ENCODE data around the gene TNFSF8.

The TNFSF8 gene

DNA sequence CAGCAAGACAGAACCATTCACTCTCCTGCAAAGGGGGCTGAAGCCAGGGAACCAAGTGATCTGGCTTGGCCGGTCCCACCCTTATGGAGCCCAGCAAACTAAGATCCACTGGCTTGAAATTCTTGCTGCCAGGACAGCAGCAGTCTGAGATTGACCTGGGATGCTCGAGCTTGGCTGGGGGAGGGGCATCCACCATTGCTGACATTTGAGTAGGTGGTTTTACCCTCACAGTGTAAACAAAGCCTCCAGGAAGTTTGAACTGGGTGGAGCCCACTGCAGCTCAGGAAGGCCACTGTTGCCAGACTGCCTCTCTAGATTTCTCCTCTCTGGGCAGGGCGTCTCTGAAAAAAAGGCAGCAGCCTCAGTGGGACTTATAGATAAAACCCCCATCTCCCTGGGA lies 60.5 kb downstream of the TNFSF8 start:
- TF ChIP-seq SUZ12 (IDR thresholded peaks at IDR 0.05; ENCODE audit: extremely low read depth, insufficient read depth, insufficient read length) (no peak), ZNF274 (IDR thresholded peaks at IDR 0.05; ENCODE audit: low read depth, low read length) (no peak), YY1 (IDR thresholded peaks at IDR 0.05; ENCODE audit: insufficient read depth, insufficient read length) (no peak)
- peaks cover 11% of the 10 kb centered on the region; the same call in 1 of the 2 replicates for H3K9me3 ChIP-seq (ENCODE audit: insufficient read depth, low read length)
- H3K9ac ChIP-seq (ENCODE audit: insufficient read length, low read depth) = no peak overlapping the region
- no peaks in the 10 kb centered on the region for H3K36me3 ChIP-seq (ENCODE audit: insufficient read depth, insufficient read length, low read length)
- H3K27me3 ChIP-seq (ENCODE audit: insufficient read depth, insufficient read length) = no peaks in the 10 kb centered on the region
- no peak overlapping the region for H3K4me3 ChIP-seq (ENCODE audit: insufficient read length, low read depth)
- H3K4me1 ChIP-seq (ENCODE audit: insufficient read depth, insufficient read length) = peaks cover 5% of the 10 kb centered on the region
- peak; percentile 77 for DNase-seq (ENCODE audit: low read depth, low spot score)

DNA sequence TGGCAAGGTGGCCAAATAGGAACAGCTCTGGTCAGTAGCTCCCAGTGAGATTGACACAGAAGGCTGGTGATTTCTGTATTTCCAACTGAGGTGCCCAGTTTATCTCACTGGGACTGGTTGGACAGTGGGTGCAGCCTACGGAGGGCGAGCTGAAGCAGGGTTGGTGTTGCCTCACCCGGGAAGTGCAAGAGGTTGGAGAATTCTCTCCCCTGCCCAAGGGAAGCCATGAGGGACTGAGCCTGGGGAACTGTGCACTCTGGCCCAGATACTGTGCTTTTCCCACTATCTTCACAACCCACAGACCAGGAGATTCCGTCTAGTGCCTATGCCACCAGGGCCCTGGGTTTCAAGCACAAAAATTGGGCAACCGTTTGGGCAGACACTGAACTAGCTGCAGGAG lies 61.0 kb downstream of the TNFSF8 start:
- peaks cover 5% of the 10 kb centered on the region for H3K4me1 ChIP-seq (ENCODE audit: insufficient read depth, insufficient read length)
- H3K36me3 ChIP-seq (ENCODE audit: insufficient read depth, insufficient read length, low read length) = no peaks in the 10 kb centered on the region
- H3K9ac ChIP-seq (ENCODE audit: insufficient read length, low read depth) = no peak overlapping the region
- TF ChIP-seq ZNF274 (IDR thresholded peaks at IDR 0.05; ENCODE audit: low read depth, low read length) = no peak
- no peak for TF ChIP-seq SUZ12 (IDR thresholded peaks at IDR 0.05; ENCODE audit: extremely low read depth, insufficient read depth, insufficient read length)
- TF ChIP-seq YY1 (IDR thresholded peaks at IDR 0.05; ENCODE audit: insufficient read depth, insufficient read length) = no peak
- peaks cover 9% of the 10 kb centered on the region; the same call in 1 of the 2 replicates for H3K9me3 ChIP-seq (ENCODE audit: insufficient read depth, low read length)
- DNase-seq (ENCODE audit: low read depth, low spot score) = no peak
- no peak overlapping the region for H3K4me3 ChIP-seq (ENCODE audit: insufficient read length, low read depth)
- H3K27me3 ChIP-seq (ENCODE audit: insufficient read depth, insufficient read length) = no peaks in the 10 kb centered on the region

DNA sequence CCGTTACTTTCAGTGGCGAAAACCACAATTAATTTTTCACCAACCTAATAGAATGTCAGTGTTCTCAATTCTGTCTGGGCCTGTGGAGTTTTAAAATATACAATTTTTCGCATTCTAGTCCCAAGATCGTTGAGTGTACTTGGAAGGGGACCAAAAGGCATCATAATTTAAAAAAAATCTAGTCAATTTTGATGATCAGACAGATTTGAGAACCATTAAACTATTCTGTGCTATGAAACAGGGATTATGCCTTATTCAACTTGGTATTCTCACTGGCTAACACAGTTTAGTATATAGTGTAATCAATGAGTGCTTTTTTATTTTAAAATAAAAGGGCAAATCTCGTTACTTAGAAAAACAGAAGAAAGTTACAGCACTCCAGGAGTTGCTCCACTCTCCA lies 63.1 kb downstream of the TNFSF8 start:
- Histone ChIP-seq H3K9ac (ENCODE audit: insufficient read length, low read depth) (no peak overlapping the region), H3K27me3 (ENCODE audit: insufficient read depth, insufficient read length) (no peaks in the 10 kb centered on the region), H3K36me3 (ENCODE audit: insufficient read depth, insufficient read length, low read length) (no peaks in the 10 kb centered on the region), H3K9me3 (ENCODE audit: insufficient read depth, low read length) (peaks cover 4% of the 10 kb centered on the region; the same call in 1 of the 2 replicates), H3K4me3 (ENCODE audit: insufficient read length, low read depth) (no peak overlapping the region), H3K4me1 (ENCODE audit: insufficient read depth, insufficient read length) (peaks cover 5% of the 10 kb centered on the region)
- DNase-seq (ENCODE audit: low read depth, low spot score) = no peak
- no peak for TF ChIP-seq SUZ12 (IDR thresholded peaks at IDR 0.05; ENCODE audit: extremely low read depth, insufficient read depth, insufficient read length)
- TF ChIP-seq YY1 (IDR thresholded peaks at IDR 0.05; ENCODE audit: insufficient read depth, insufficient read length) = no peak

DNA sequence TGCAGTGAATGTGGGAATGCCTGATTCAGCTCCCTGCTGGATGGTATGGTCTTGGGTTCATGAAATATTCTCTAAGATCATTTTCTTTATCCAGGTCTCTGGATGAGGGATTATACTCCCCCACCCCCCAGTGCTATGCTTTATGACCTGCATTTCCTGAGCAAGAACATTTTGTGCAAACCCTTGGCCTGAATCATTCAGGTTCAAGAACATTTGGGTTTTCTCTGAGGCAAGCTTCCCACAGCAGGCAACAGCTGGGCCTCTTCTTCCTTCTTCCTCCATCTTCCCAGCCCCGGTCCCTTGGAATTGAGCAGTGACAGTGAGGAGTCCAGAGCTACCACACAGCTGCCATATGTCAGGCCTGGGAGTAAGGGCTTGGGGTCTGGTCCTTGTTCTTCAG lies 65.9 kb downstream of the TNFSF8 start:
- no peak for TF ChIP-seq SUZ12 (IDR thresholded peaks at IDR 0.05; ENCODE audit: extremely low read depth, insufficient read depth, insufficient read length)
- TF ChIP-seq ZNF274 (IDR thresholded peaks at IDR 0.05; ENCODE audit: low read depth, low read length) = no peak
- no peak for TF ChIP-seq YY1 (IDR thresholded peaks at IDR 0.05; ENCODE audit: insufficient read depth, insufficient read length)
- H3K9ac ChIP-seq (ENCODE audit: insufficient read length, low read depth) = no peak overlapping the region
- H3K9me3 ChIP-seq (ENCODE audit: insufficient read depth, low read length) = 0 out of 2 replicates have a peak, but pooled peaks cover 4% of the 10 kb centered on the region
- no peak for DNase-seq (ENCODE audit: low read depth, low spot score)
- H3K36me3 ChIP-seq (ENCODE audit: insufficient read depth, insufficient read length, low read length) = no peaks in the 10 kb centered on the region
- peaks cover 5% of the 10 kb centered on the region for H3K4me1 ChIP-seq (ENCODE audit: insufficient read depth, insufficient read length)
- H3K4me3 ChIP-seq (ENCODE audit: insufficient read length, low read depth) = no peak overlapping the region
- H3K27me3 ChIP-seq (ENCODE audit: insufficient read depth, insufficient read length) = no peaks in the 10 kb centered on the region

DNA sequence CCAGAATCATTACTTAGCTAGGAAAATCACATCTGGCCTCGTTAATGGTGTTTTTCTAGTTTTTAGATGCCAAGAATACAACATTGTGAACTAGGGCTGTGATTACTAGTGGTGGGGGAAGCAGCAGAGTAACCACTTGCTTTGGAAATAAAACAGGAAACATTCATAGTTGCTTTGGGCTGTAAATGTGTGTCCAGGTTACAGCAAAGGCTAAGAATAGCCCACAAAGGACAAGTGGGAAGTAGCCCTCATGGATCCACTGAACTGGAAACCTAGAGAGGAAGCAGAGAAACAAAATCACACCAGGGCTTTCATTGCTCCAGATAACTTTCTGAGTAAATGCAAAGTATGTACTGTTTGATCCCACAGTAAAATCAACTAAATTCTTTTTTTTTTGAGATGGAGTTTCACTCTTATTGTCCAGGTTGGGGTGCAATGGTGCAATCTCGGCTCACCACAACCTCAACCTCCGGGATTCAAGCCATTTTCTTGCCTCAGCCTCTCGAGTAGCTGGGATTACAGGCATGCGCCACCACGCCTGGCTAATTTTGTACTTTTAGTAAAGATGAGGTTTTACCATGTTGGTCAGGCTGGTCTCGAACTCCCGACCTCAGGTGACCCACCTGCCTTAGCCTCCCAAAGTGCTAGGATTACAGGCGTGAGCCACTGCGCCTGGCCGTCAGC lies 68.3 kb downstream of the TNFSF8 start:
- Histone ChIP-seq H3K36me3 (ENCODE audit: insufficient read depth, insufficient read length, low read length) (no peaks in the 10 kb centered on the region), H3K4me3 (ENCODE audit: insufficient read length, low read depth) (no peak overlapping the region), H3K9ac (ENCODE audit: insufficient read length, low read depth) (no peak overlapping the region), H3K27me3 (ENCODE audit: insufficient read depth, insufficient read length) (no peaks in the 10 kb centered on the region), H3K4me1 (ENCODE audit: insufficient read depth, insufficient read length) (peaks cover 3% of the 10 kb centered on the region), H3K9me3 (ENCODE audit: insufficient read depth, low read length) (no peaks in the 10 kb centered on the region)
- DNase-seq (ENCODE audit: low read depth, low spot score) = no peak
- TF ChIP-seq YY1 (IDR thresholded peaks at IDR 0.05; ENCODE audit: insufficient read depth, insufficient read length) = no peak
- TF ChIP-seq ZNF274 (IDR thresholded peaks at IDR 0.05; ENCODE audit: low read depth, low read length) = no peak
- no peak for TF ChIP-seq SUZ12 (IDR thresholded peaks at IDR 0.05; ENCODE audit: extremely low read depth, insufficient read depth, insufficient read length)

DNA sequence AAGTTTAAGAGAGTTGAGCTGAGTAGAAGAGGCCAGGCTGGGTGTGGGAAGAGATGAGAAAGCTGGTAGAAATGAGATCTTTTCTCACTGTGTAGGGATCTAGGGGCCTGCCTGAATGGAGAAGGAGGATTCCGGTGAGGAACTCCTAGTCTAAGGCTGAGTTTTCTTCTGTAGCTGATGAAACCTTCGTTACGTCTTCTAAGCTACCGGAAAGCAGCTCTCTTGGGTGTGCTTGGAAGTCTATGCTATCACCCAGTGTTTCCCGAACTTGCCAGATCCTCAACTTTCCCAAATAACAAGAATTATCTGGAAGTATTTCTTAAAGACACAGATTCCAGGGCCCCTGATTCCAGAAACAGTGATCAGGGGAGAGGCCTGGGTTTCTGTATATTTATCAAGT lies 69.1 kb downstream of the TNFSF8 start:
- peaks cover 3% of the 10 kb centered on the region for H3K4me1 ChIP-seq (ENCODE audit: insufficient read depth, insufficient read length)
- no peak for DNase-seq (ENCODE audit: low read depth, low spot score)
- no peak overlapping the region for H3K4me3 ChIP-seq (ENCODE audit: insufficient read length, low read depth)
- H3K36me3 ChIP-seq (ENCODE audit: insufficient read depth, insufficient read length, low read length) = no peaks in the 10 kb centered on the region
- no peak overlapping the region for H3K9ac ChIP-seq (ENCODE audit: insufficient read length, low read depth)
- no peaks in the 10 kb centered on the region for H3K27me3 ChIP-seq (ENCODE audit: insufficient read depth, insufficient read length)
- H3K9me3 ChIP-seq (ENCODE audit: insufficient read depth, low read length) = no peaks in the 10 kb centered on the region
- no peak for TF ChIP-seq ZNF274 (IDR thresholded peaks at IDR 0.05; ENCODE audit: low read depth, low read length)
- no peak for TF ChIP-seq YY1 (IDR thresholded peaks at IDR 0.05; ENCODE audit: insufficient read depth, insufficient read length)
- no peak for TF ChIP-seq SUZ12 (IDR thresholded peaks at IDR 0.05; ENCODE audit: extremely low read depth, insufficient read depth, insufficient read length)

DNA sequence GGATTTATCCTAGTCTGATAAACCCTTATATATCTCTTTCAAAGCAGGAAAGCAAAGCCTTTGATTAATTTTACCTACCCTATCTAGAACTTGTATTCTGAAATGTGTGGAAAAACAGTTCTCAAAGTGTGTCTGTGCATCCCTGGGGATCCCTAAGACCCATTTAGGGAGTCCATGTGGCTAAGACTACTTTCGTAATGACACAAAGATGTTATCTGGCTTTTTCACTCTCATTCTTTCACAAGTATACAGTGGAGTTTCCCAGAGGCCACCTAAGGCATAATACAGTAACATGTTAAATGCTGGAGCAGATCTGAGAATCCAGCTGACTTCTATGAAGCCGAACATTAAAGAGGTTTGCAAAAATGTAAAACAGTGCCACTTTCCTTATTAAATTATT lies 70.2 kb downstream of the TNFSF8 start:
- Histone ChIP-seq H3K9ac (ENCODE audit: insufficient read length, low read depth) (no peak overlapping the region), H3K4me3 (ENCODE audit: insufficient read length, low read depth) (no peak overlapping the region), H3K9me3 (ENCODE audit: insufficient read depth, low read length) (no peaks in the 10 kb centered on the region), H3K27me3 (ENCODE audit: insufficient read depth, insufficient read length) (no peaks in the 10 kb centered on the region), H3K36me3 (ENCODE audit: insufficient read depth, insufficient read length, low read length) (no peaks in the 10 kb centered on the region), H3K4me1 (ENCODE audit: insufficient read depth, insufficient read length) (peaks cover 3% of the 10 kb centered on the region)
- TF ChIP-seq YY1 (IDR thresholded peaks at IDR 0.05; ENCODE audit: insufficient read depth, insufficient read length) (no peak), ZNF274 (IDR thresholded peaks at IDR 0.05; ENCODE audit: low read depth, low read length) (no peak), SUZ12 (IDR thresholded peaks at IDR 0.05; ENCODE audit: extremely low read depth, insufficient read depth, insufficient read length) (no peak)
- DNase-seq (ENCODE audit: low read depth, low spot score) = no peak
